Measurements from ENCODE around the gene NR2E1. TPM values are rescaled to one million over a fixed set of nuclear protein-coding genes. Genes with fewer than 3 reads are reported as not detected.

The NR2E1 gene
- total and polyA plus RNA-seq, 11 donors: not detected

- 1 to 3% (median 1%) methylated on average over 16 to 45 of the region's 45 CpGs for WGBS, 4 donors
- H3K27me3 ChIP-seq: peaks cover 39 to 99% (median 84%) of the 10 kb centered on the region in 9 donors
- intact Hi-C loops (cut with DNase I): loop anchor here in 6 of 10 donors (10.0 kb wide), 2 partner anchors 136 to 376 kb away; no protein-coding TSS in a partner anchor
- H3K27ac ChIP-seq: no peak overlapping the region
- no peaks in the 10 kb centered on the region for H3K9me3 ChIP-seq
- no peak for DNase-seq
- peak overlapping the region; percentile 60 to 81 (median 66) for H3K4me3 ChIP-seq
- no peaks in the 10 kb centered on the region for H3K36me3 ChIP-seq
- TF ChIP-seq POLR2A (IDR thresholded peaks at IDR 0.05): no peak
- TF ChIP-seq CTCF (IDR thresholded peaks at IDR 0.05): no peak
- peaks cover 0 to 53% (median 40%) of the 10 kb centered on the region in 12 donors for H3K4me1 ChIP-seq
- no peak for ATAC-seq
Measured at GRCh38 chr6:108118359-108118724, 47.5 kb upstream of the NR2E1 start.

DNA sequence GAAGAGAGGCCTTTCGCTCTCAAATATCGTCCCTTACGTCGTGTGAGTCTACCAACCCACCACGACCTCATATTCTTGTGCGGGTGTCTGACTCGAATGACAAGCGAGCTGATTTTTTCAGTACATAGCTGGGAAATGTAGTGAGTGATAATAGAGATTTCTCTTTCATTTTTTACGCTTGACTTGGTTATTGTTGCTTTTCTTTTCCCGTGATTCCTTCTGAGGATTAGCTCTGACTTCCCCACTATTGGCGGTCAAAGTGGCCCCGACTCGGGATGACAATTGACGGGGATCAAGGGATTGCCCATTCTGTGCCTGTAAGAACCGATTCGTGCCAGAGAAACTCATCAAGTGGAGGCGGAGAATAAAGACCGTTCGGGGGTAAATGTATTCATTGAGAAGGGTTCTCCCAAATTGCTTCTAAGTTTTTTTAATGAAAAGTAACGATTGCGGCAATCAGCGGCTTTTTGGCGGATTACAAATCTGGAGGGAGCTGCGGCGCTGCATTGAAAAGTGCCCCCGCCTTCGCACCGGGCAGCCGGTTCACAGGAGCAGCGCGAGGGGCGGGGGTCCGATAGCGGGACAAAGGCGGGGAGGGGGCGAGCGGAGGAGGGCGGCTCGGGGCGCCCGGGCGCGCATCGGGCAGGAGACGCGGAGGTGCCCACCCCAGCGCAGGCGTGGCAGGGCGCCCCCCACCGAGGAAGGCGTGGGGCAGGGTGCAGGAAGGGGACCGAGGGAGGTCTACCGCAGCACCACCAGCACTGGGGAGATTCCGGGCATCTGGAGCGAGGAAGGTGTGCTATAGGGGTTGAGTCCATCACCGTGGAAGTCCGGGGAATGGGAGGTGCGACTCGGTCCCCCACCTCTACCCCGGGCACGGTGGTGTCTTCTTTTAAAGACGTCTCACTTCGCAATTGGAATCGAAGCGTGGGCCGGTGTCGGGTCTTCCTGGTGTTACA, 46.7 kb upstream of the NR2E1 start:
- intact Hi-C loops (cut with DNase I): loop anchor here in 6 of 10 donors (10.0 kb wide), 2 partner anchors 136 to 376 kb away; no protein-coding TSS in a partner anchor
- Histone ChIP-seq H3K36me3 (no peaks in the 10 kb centered on the region), H3K9me3 (no peaks in the 10 kb centered on the region), H3K4me1 (peaks cover 0 to 46% (median 35%) of the 10 kb centered on the region in 12 donors), H3K27me3 (peaks cover 39 to 99% (median 81%) of the 10 kb centered on the region in 9 donors), H3K4me3 (peak overlapping the region; percentile 22 to 81 (median 65)), H3K27ac (no peak overlapping the region)
- ATAC-seq (no peak), DNase-seq (no peak)
- WGBS, 4 donors: 2 to 4% (median 3%) methylated on average over 45 to 67 of the region's 67 CpGs
- no peak for TF ChIP-seq CTCF (IDR thresholded peaks at IDR 0.05)
- TF ChIP-seq POLR2A (IDR thresholded peaks at IDR 0.05): no peak

GRCh38 chr6:108119769-108120141, 46.1 kb upstream of the NR2E1 start:
- no peak for DNase-seq
- Histone ChIP-seq H3K36me3 (no peaks in the 10 kb centered on the region), H3K4me3 (peak overlapping the region in 1 of 12 donors; percentile 61), H3K27me3 (peaks cover 39 to 99% (median 78%) of the 10 kb centered on the region in 9 donors), H3K27ac (no peak overlapping the region), H3K9me3 (no peaks in the 10 kb centered on the region), H3K4me1 (peaks cover 0 to 41% (median 31%) of the 10 kb centered on the region in 12 donors)
- ATAC-seq: no peak
- TF ChIP-seq CTCF (IDR thresholded peaks at IDR 0.05): no peak
- TF ChIP-seq POLR2A (IDR thresholded peaks at IDR 0.05): no peak
- WGBS, 4 donors: 30 to 55% (median 51%) methylated on average over 23 to 24 of the region's 24 CpGs
- intact Hi-C loops (cut with DNase I): loop anchor here in 6 of 10 donors (10.0 kb wide), 2 partner anchors 135 to 375 kb away; no protein-coding TSS in a partner anchor

DNA sequence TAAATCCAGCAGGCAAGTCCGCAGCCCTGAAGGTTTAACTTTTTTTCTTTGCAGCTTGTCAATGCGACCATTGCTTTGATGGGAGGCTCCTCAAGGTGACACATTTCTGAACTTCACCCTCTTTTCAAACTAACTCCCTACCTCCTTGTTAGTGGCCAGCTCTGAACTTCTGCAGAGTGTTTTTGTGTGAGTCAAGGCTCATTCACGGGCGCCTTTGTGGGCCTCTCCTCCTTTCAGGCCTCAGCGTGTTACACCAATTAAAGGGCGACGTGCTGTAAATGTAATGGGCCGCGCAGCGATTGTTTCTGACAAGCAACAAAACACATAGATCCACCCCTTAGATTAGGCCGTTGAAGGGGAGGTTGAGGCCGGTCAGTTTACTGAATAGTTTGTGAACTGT, 45.5 kb upstream of the NR2E1 start:
- ATAC-seq: no peak
- WGBS, 4 donors: 75 to 94% (median 87%) methylated on average over 12 of the region's 12 CpGs
- TF ChIP-seq CTCF (IDR thresholded peaks at IDR 0.05) (no peak), POLR2A (IDR thresholded peaks at IDR 0.05) (no peak)
- Histone ChIP-seq H3K4me3 (no peak overlapping the region), H3K36me3 (no peaks in the 10 kb centered on the region), H3K27me3 (peaks cover 38 to 99% (median 78%) of the 10 kb centered on the region in 9 donors), H3K4me1 (peaks cover 0 to 36% (median 25%) of the 10 kb centered on the region in 12 donors), H3K9me3 (no peaks in the 10 kb centered on the region), H3K27ac (no peak overlapping the region)
- DNase-seq: no peak
- intact Hi-C loops (cut with DNase I): no loop called here

Measured in heart left ventricle (tissue), 16 donors.